Duodenal mucosa (tissue), 2 donors: ENCODE measurements around the gene CNR2.

Source experiments
- H3K27ac ChIP-seq: one replicate; pipeline ENCODE4 v1.7.0; 2013; ENCODE audit warnings: low read depth, low read length
- H3K27me3 ChIP-seq, 2 donors: one replicate each; pipeline ENCODE4 v1.7.0; 2013; ENCODE audit warnings: low read length in 2 of 2, control low read depth in 1 of 2; ENCODE audit not compliant: insufficient read depth in 2 of 2, control insufficient read depth in 1 of 2
- H3K36me3 ChIP-seq, 2 donors: one replicate each; pipeline ENCODE4 v1.7.0; 2013; ENCODE audit warnings: low read length in 2 of 2, control low read depth in 1 of 2; ENCODE audit not compliant: insufficient read depth in 2 of 2, control insufficient read depth in 1 of 2
- H3K4me1 ChIP-seq, 2 donors: one replicate each; pipeline ENCODE4 v1.7.0; 2013; ENCODE audit warnings: low read length in 2 of 2, control low read depth in 1 of 2; ENCODE audit not compliant: insufficient read depth in 2 of 2, control insufficient read depth in 1 of 2
- H3K4me3 ChIP-seq, 2 donors: one replicate each; pipeline ENCODE4 v1.7.0; 2013; ENCODE audit warnings: low read length in 2 of 2, low read depth in 1 of 2
- H3K9ac ChIP-seq, 2 donors: one replicate each; pipeline ENCODE4 v1.7.0; 2013; ENCODE audit warnings: low read length in 2 of 2, low read depth in 1 of 2
- H3K9me3 ChIP-seq, 2 donors: one replicate each; pipeline ENCODE4 v1.7.0; 2013; ENCODE audit warnings: low read length in 2 of 2, control low read depth in 1 of 2; ENCODE audit not compliant: control insufficient read depth in 1 of 2

CNR2 gene

GRCh38 chr1:23936481-23937176 is 23.5 kb upstream of the CNR2 start:
- no peaks in the 10 kb centered on the region for H3K4me1 ChIP-seq
- no peaks in the 10 kb centered on the region for H3K36me3 ChIP-seq
- H3K27ac ChIP-seq, result no peak overlapping the region
- no peak overlapping the region for H3K4me3 ChIP-seq
- H3K9me3 ChIP-seq, result no peaks in the 10 kb centered on the region
- no peak overlapping the region for H3K9ac ChIP-seq
- H3K27me3 ChIP-seq, result no peaks in the 10 kb centered on the region

- Histone ChIP-seq H3K27me3 (no peaks in the 10 kb centered on the region), H3K4me1 (no peaks in the 10 kb centered on the region), H3K9ac (no peak overlapping the region), H3K4me3 (no peak overlapping the region), H3K9me3 (no peaks in the 10 kb centered on the region), H3K36me3 (no peaks in the 10 kb centered on the region), H3K27ac (no peak overlapping the region)
Measured at GRCh38 chr1:23931491-23931880, 18.3 kb upstream of the CNR2 start.

GRCh38 chr1:23930861-23931490 is 17.8 kb upstream of the CNR2 start:
- Histone ChIP-seq H3K9me3 (no peaks in the 10 kb centered on the region), H3K36me3 (no peaks in the 10 kb centered on the region), H3K27me3 (no peaks in the 10 kb centered on the region), H3K4me1 (no peaks in the 10 kb centered on the region), H3K9ac (no peak overlapping the region), H3K4me3 (no peak overlapping the region), H3K27ac (no peak overlapping the region)

GRCh38 chr1:23930270-23930669 is 17.1 kb upstream of the CNR2 start:
- no peak overlapping the region for H3K4me3 ChIP-seq

GRCh38 chr1:23928789-23929188 is 15.6 kb upstream of the CNR2 start:
- no peak overlapping the region for H3K27ac ChIP-seq
- no peaks in the 10 kb centered on the region for H3K4me1 ChIP-seq
- no peaks in the 10 kb centered on the region for H3K27me3 ChIP-seq
- H3K9ac ChIP-seq, result no peak overlapping the region
- H3K4me3 ChIP-seq, result no peak overlapping the region
- H3K9me3 ChIP-seq, result no peaks in the 10 kb centered on the region
- no peaks in the 10 kb centered on the region for H3K36me3 ChIP-seq

More at GRCh38 chr1:23930270-23930669, 17.1 kb upstream of the CNR2 start:
- Histone ChIP-seq H3K4me1 (no peaks in the 10 kb centered on the region), H3K36me3 (no peaks in the 10 kb centered on the region), H3K9me3 (no peaks in the 10 kb centered on the region), H3K9ac (no peak overlapping the region), H3K27ac (no peak overlapping the region), H3K27me3 (no peaks in the 10 kb centered on the region)

- no peak overlapping the region for H3K27ac ChIP-seq
- H3K4me3 ChIP-seq, result no peak overlapping the region
- no peaks in the 10 kb centered on the region for H3K27me3 ChIP-seq
- H3K9me3 ChIP-seq, result no peaks in the 10 kb centered on the region
- no peaks in the 10 kb centered on the region for H3K4me1 ChIP-seq
- no peaks in the 10 kb centered on the region for H3K36me3 ChIP-seq
- H3K9ac ChIP-seq, result no peak overlapping the region
Measured at GRCh38 chr1:23927097-23927496, 13.9 kb upstream of the CNR2 start.

GRCh38 chr1:23925279-23925678 is 12.1 kb upstream of the CNR2 start:
- Histone ChIP-seq H3K4me1 (peaks cover 6 to 7% of the 10 kb centered on the region in 2 donors), H3K9me3 (no peaks in the 10 kb centered on the region), H3K36me3 (no peaks in the 10 kb centered on the region), H3K27me3 (no peaks in the 10 kb centered on the region), H3K9ac (no peak overlapping the region), H3K27ac (no peak overlapping the region), H3K4me3 (no peak overlapping the region)

- H3K4me1 ChIP-seq, result peaks cover 9% of the 10 kb centered on the region in 2 donors
- no peak overlapping the region for H3K4me3 ChIP-seq
- no peak overlapping the region for H3K27ac ChIP-seq
- no peak overlapping the region for H3K9ac ChIP-seq
- H3K9me3 ChIP-seq, result no peaks in the 10 kb centered on the region
- no peaks in the 10 kb centered on the region for H3K27me3 ChIP-seq
- no peaks in the 10 kb centered on the region for H3K36me3 ChIP-seq
Measured at GRCh38 chr1:23924601-23925000, 11.4 kb upstream of the CNR2 start.

GRCh38 chr1:23923592-23924499 is 10.7 kb upstream of the CNR2 start:
- Histone ChIP-seq H3K9me3 (no peaks in the 10 kb centered on the region), H3K27ac (no peak overlapping the region)

GRCh38 chr1:23922321-23922943 is 9.3 kb upstream of the CNR2 start:
- H3K4me3 ChIP-seq, result no peak overlapping the region
- no peak overlapping the region for H3K9ac ChIP-seq
- no peaks in the 10 kb centered on the region for H3K27me3 ChIP-seq
- H3K27ac ChIP-seq, result no peak overlapping the region
- peaks cover 9% of the 10 kb centered on the region in 2 donors for H3K4me1 ChIP-seq
- H3K9me3 ChIP-seq, result no peaks in the 10 kb centered on the region
- H3K36me3 ChIP-seq, result no peaks in the 10 kb centered on the region

More at GRCh38 chr1:23923592-23924499, 10.7 kb upstream of the CNR2 start:
- Histone ChIP-seq H3K36me3 (no peaks in the 10 kb centered on the region), H3K27me3 (no peaks in the 10 kb centered on the region), H3K9ac (no peak overlapping the region), H3K4me1 (peaks cover 9% of the 10 kb centered on the region in 2 donors), H3K4me3 (no peak overlapping the region)
